HepG2 (cell line): Measurements from ENCODE around the gene KCNQ5. TPM values are rescaled to one million over a fixed set of nuclear protein-coding genes. Genes with fewer than 3 reads are reported as not detected.

Source experiments
- ATAC-seq: fragments of 200-7000 bp; cut with Tn5 transposase; 3 replicates; pipeline ENCODE4 v1.9.1; 2020; ENCODE audit warnings: mild to moderate bottlenecking, moderate library complexity
- BruUV-seq: library from RNA; stranded (reverse); fragments of 400-500 nt; replicated peaks from 2 replicates; lab custom pipeline; 2021; lab: Mats Ljungman, UMichigan
- CTCF ChIA-PET: fragments of 300-600 bp; formaldehyde crosslinking; extraction: SDS; loops from one replicate; lab custom pipeline; 2021; ENCODE audit warnings: low total read pairs, inconsistent platforms, low intra/inter-chr PET ratio; lab: Yijun Ruan, JAX
- POLR2A ChIA-PET: fragments of 350-600 bp; sonication (Branson Sonifier 250); formaldehyde crosslinking; loops from one replicate; lab custom pipeline; 2020; ENCODE audit warnings: antibody characterized with exemption, inconsistent platforms; lab: Yijun Ruan, JAX
- DNase-seq: peaks from one replicate; pipeline ENCODE4 v3.0.0-alpha.2; 2015; ENCODE audit warnings: low spot score
- FAIRE-seq: peaks from 3 replicates; lab custom pipeline; 2011; peaks lifted over from hg19 to GRCh38; lab: Jason Lieb, UNC
- H2AFZ ChIP-seq: one replicate; pipeline ENCODE4 v1.6.1; 2011; ENCODE audit warnings: low read length, inconsistent platforms
- H3K27ac ChIP-seq: fragments of 300-600 bp; 3 replicates; pipeline ENCODE4 v1.8.0; 2011; ENCODE audit warnings: mixed run types, mild to moderate bottlenecking, mixed read lengths, low read length, inconsistent platforms; ENCODE audit not compliant: insufficient read depth; ENCODE audit errors: extremely low read length
- H3K27me3 ChIP-seq, 2 experiments: fragments of 200-600 bp in 1 of 2; 2 replicates in 1 of 2; 3 replicates in 1 of 2; pipeline versions ENCODE4 v1.6.0 to v1.8.0; 2011; ENCODE audit warnings: low read length in 2 of 2, mild to moderate bottlenecking in 2 of 2, moderate library complexity in 2 of 2, inconsistent platforms in 1 of 2; ENCODE audit not compliant: insufficient read depth in 2 of 2, control insufficient read depth in 1 of 2
- H3K36me3 ChIP-seq, 2 experiments: fragments of 200-600 bp in 1 of 2; replicated peaks in 1 of 2; 2 replicates in 1 of 2; 3 replicates in 1 of 2; pipeline versions ENCODE4 v1.5.1 to v1.8.0; 2011; ENCODE audit warnings: low read length in 2 of 2, inconsistent platforms in 1 of 2; ENCODE audit not compliant: insufficient read depth in 2 of 2, control insufficient read depth in 1 of 2
- H3K4me1 ChIP-seq: 2 replicates; pipeline ENCODE4 v1.5.1; 2012; ENCODE audit warnings: low read length, inconsistent platforms; ENCODE audit not compliant: insufficient read depth
- H3K4me2 ChIP-seq: 2 replicates; pipeline ENCODE4 v1.6.0; 2011; ENCODE audit warnings: low read depth, low read length, inconsistent platforms
- H3K4me3 ChIP-seq, 3 experiments: fragments of 200-600 bp in 1 of 3; sonication (generic), shearing (Covaris generic) in 1 of 3; replicated peaks in 1 of 3; 2 replicates each; pipeline ENCODE4 v1.5.1; 2011 to 2016; ENCODE audit warnings: low read length in 3 of 3, inconsistent platforms in 2 of 3, low read depth in 2 of 3, mild to moderate bottlenecking in 2 of 3, control low read depth in 1 of 3, mixed read lengths in 1 of 3; ENCODE audit not compliant: insufficient read depth in 1 of 3
- H3K79me2 ChIP-seq: one replicate; pipeline ENCODE4 v1.6.1; 2011; ENCODE audit warnings: low read length, inconsistent platforms; ENCODE audit not compliant: insufficient read depth
- H3K9ac ChIP-seq: 2 replicates; pipeline ENCODE4 v1.6.0; 2011; ENCODE audit warnings: mild to moderate bottlenecking, low read depth, low read length, inconsistent platforms; ENCODE audit not compliant: insufficient read depth
- H3K9me3 ChIP-seq: 2 replicates; pipeline ENCODE4 v1.5.1; 2012; ENCODE audit warnings: mild to moderate bottlenecking, low read length
- H4K20me1 ChIP-seq: 2 replicates; pipeline ENCODE4 v1.6.0; 2011; ENCODE audit warnings: inconsistent platforms, mild to moderate bottlenecking, low read length, moderate library complexity; ENCODE audit not compliant: insufficient read depth
- AFF4 ChIP-seq: sonication (generic); formaldehyde crosslinking; IDR thresholded peaks from 2 replicates; pipeline ENCODE4 v1.4.0; 2020; ENCODE audit warnings: missing genetic modification reagents
- CHD4 ChIP-seq: fragments of 200-600 bp; sonication (generic); IDR thresholded peaks from 2 replicates; pipeline ENCODE4 v1.7.0; 2017; ENCODE audit warnings: mild to moderate bottlenecking, low read length, borderline replicate concordance
- HOXA3 ChIP-seq: sonication (generic); formaldehyde crosslinking; IDR thresholded peaks from 2 replicates; pipeline ENCODE4 v1.5.0; 2020; ENCODE audit warnings: missing genetic modification reagents
- PHF21A ChIP-seq: sonication (generic); formaldehyde crosslinking; IDR thresholded peaks from 2 replicates; pipeline ENCODE4 v1.5.0; 2020; ENCODE audit warnings: mild to moderate bottlenecking, missing genetic modification reagents
- ZBED4 ChIP-seq: sonication (generic); formaldehyde crosslinking; IDR thresholded peaks from 2 replicates; pipeline ENCODE4 v1.4.0; 2020; ENCODE audit warnings: missing genetic modification reagents, borderline replicate concordance
- ZFX ChIP-seq: sonication (generic); formaldehyde crosslinking; IDR thresholded peaks from 2 replicates; pipeline ENCODE4 v1.4.0; 2020; ENCODE audit warnings: mild to moderate bottlenecking, low read depth, missing genetic modification reagents, moderate library complexity
- ZKSCAN1 ChIP-seq: fragments of 150-350 bp; IDR thresholded peaks from 2 replicates; pipeline ENCODE4 v1.6.1; 2014; ENCODE audit warnings: low read length
- ZNF335 ChIP-seq: sonication (generic); formaldehyde crosslinking; IDR thresholded peaks from 2 replicates; pipeline ENCODE4 v1.4.0; 2020; ENCODE audit warnings: missing genetic modification reagents
- ZNF678 ChIP-seq: sonication (generic); formaldehyde crosslinking; IDR thresholded peaks from 2 replicates; pipeline ENCODE4 v1.4.0; 2020; ENCODE audit warnings: mild to moderate bottlenecking, missing genetic modification reagents
- WGBS: methylation state at CpG from one replicate; pipeline ENCODE4 v1.1.6; 2017; ENCODE audit warnings: low lambda C conversion rate; 5-methylcytosine and 5-hydroxymethylcytosine counted together
- in situ Hi-C: cut with HindIII; loops from 2 replicates; pipeline ENCODE4 v1.10.0; 2017; ENCODE audit warnings: low pct_unique_long_range_greater_than_20kb; ENCODE audit not compliant: extremely low pct_ligation_motif_present
- intact Hi-C: fragments of 100-400 bp; cut with micrococcal nuclease; formaldehyde crosslinking; loops from one replicate; pipeline ENCODE4 v1.10.0; 2022; ENCODE audit not compliant: unreplicated experiment
- polyA plus RNA-seq, 8 experiments: library from polyadenylated mRNA; depleted of rRNA in 3 of 8; stranded (reverse) in 7 of 8; unstranded in 1 of 8; fragments of >200 nt; fragmentation: Illumina TruSeq in 4 of 8; extraction: Trizol in 4 of 8; gene quantifications; 2 replicates each; pipeline versions ENCODE4 v1.2.1 to v1.2.3, GENCODE V29; 2011 to 2016; ENCODE audit warnings: low read depth in 4 of 8, missing spikeins in 1 of 8, mixed read lengths in 1 of 8; ENCODE audit not compliant: insufficient read depth in 1 of 8
- total RNA-seq, 5 experiments: library from RNA; depleted of rRNA; stranded (reverse); fragments of >200 nt; fragmentation: Illumina TruSeq; extraction: Trizol; gene quantifications; 2 replicates each; pipeline ENCODE4 v1.2.3, GENCODE V29; 2016; ENCODE audit warnings: low read depth in 1 of 5

The KCNQ5 gene
- total and polyA plus RNA-seq, 2 of the 13 experiments (the other 11 are each of a cell fraction or from before 2014, with no cell fraction given), result 0.04 TPM; not detected in 1

GRCh38 chr6:73143551-73143950 lies 521.7 kb downstream of the KCNQ5 start:
- ChIA-PET POLR2A (no interaction called here), CTCF (no interaction called here)
- TF ChIP-seq ZNF335 (CRISPR knock-in tag) (no peak), CHD4 (no peak), PHF21A (CRISPR knock-in tag) (no peak), AFF4 (CRISPR knock-in tag) (no peak), ZNF678 (CRISPR knock-in tag) (no peak), HOXA3 (CRISPR knock-in tag) (no peak), ZBED4 (CRISPR knock-in tag) (no peak), ZFX (CRISPR knock-in tag) (no peak), ZKSCAN1 (no peak)
- no peaks in the 10 kb centered on the region for H4K20me1 ChIP-seq
- H2AFZ ChIP-seq, result no peak overlapping the region
- FAIRE-seq (no peak), DNase-seq (no peak), ATAC-seq (no peak)
- intact Hi-C loops (no loop called here), in situ Hi-C loops (no loop called here)
- H3K9ac ChIP-seq, result no peak overlapping the region
- no peaks in the 10 kb centered on the region for H3K79me2 ChIP-seq
- H3K9me3 ChIP-seq, result no peaks in the 10 kb centered on the region
- no TSS peak for BruUV-seq
- no peaks in the 10 kb centered on the region for H3K4me1 ChIP-seq
- WGBS, result 2% methylated on average over 4 of the region's 4 CpGs
- H3K27me3 ChIP-seq, result no peaks in the 10 kb centered on the region
- H3K36me3 ChIP-seq, result no peaks in the 10 kb centered on the region
- H3K4me2 ChIP-seq, result no peak overlapping the region
- H3K4me3 ChIP-seq, result no peak overlapping the region
- no peak overlapping the region for H3K27ac ChIP-seq
